Dermis blood vessel endothelial cell (primary cell): ENCODE data around the gene DNMT3A. TPM values are rescaled to one million over a fixed set of nuclear protein-coding genes. Genes with fewer than 3 reads are reported as not detected.
A peak's percentile ranks its signal among the peaks of the same experiment; 100 is the strongest.

Experiments
- DNase-seq: peaks from one replicate; pipeline ENCODE4 v3.0.0; 2010
- total RNA-seq: library from RNA; depleted of rRNA; stranded (reverse); fragments of >200 nt; gene quantifications from 2 replicates; pipeline ENCODE4 v1.2.3, GENCODE V29; 2014

The DNMT3A gene
- total RNA-seq, 1 donor from 2014 or later, result 31.0 TPM

- DNase-seq, result no peak
Observed at GRCh38 chr2:25255745-25256487, 85.8 kb downstream of the DNMT3A start.

- no peak for DNase-seq
Observed at GRCh38 chr2:25254961-25255360, 86.8 kb downstream of the DNMT3A start.

- DNase-seq, result no peak
Observed at GRCh38 chr2:25253153-25253626, 88.5 kb downstream of the DNMT3A start.

- DNase-seq, result peak; percentile 80
Observed at GRCh38 chr2:25252291-25253152, 89.2 kb downstream of the DNMT3A start.

- DNase-seq, result peak; percentile 60
Observed at GRCh38 chr2:25251422-25252273, 90.1 kb downstream of the DNMT3A start.

- DNase-seq, result no peak
Observed at GRCh38 chr2:25251071-25251421, 90.7 kb downstream of the DNMT3A start.

GRCh38 chr2:25250331-25251070 is 91.2 kb downstream of the DNMT3A start:
- peak; percentile 42 for DNase-seq

GRCh38 chr2:25249785-25250184 is 91.9 kb downstream of the DNMT3A start:
- DNase-seq, result no peak

- DNase-seq, result no peak
Observed at GRCh38 chr2:25247792-25248512, 93.8 kb downstream of the DNMT3A start.

- no peak for DNase-seq
Observed at GRCh38 chr2:25246558-25247290, 95.0 kb downstream of the DNMT3A start.

GRCh38 chr2:25246001-25246400 is 95.7 kb downstream of the DNMT3A start:
- no peak for DNase-seq

- DNase-seq, result no peak
Observed at GRCh38 chr2:25245141-25245540, 96.6 kb downstream of the DNMT3A start.

GRCh38 chr2:25243995-25244394 is 97.7 kb downstream of the DNMT3A start:
- no peak for DNase-seq

- DNase-seq, result no peak
Observed at GRCh38 chr2:25241452-25241851, 100.3 kb downstream of the DNMT3A start.

- DNase-seq, result no peak
Observed at GRCh38 chr2:25240636-25241035, 101.1 kb downstream of the DNMT3A start.

GRCh38 chr2:25238920-25239319 is 102.8 kb downstream of the DNMT3A start:
- DNase-seq, result no peak

GRCh38 chr2:25237764-25238163 is 104.0 kb downstream of the DNMT3A start:
- no peak for DNase-seq

GRCh38 chr2:25236736-25237135 is 105.0 kb downstream of the DNMT3A start:
- no peak for DNase-seq

GRCh38 chr2:25234738-25235137 is 107.0 kb downstream of the DNMT3A start:
- no peak for DNase-seq

GRCh38 chr2:25233916-25234605 is 107.7 kb downstream of the DNMT3A start:
- no peak for DNase-seq
